Superior temporal gyrus (tissue), 1 donor: ENCODE results near the gene DYNC2H1.
"Not testable (repeated sequence)": the region's sequence is repeated elsewhere in the genome, so short reads cannot be mapped to it uniquely, and the experiment has no call there.

ENCODE experiments used
- DNase-seq: peaks from one replicate; pipeline ENCODE4 v3.0.0-alpha.2; 2016; ENCODE audit errors: extremely low spot score

The DYNC2H1 gene

DNA sequence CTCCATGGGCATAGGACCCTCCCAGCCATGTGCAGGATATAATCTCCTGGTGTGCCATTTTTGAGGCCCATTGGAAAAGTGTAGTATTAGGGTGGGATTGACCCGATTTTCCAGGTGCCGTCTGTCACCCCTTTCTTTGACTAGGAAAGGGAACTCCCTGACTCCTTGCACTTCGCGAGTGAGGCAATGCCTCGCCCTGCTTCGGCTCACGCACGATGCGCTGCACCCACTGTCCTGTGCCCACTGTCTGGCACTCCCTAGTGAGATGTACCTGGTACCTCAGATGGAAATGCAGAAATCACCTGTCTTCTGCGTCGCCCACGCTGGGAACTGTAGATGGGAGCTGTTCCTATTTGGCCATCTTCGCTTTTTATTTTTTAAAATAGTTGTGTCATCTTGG, 32.8 kb downstream of the DYNC2H1 start:
- not testable (repeated sequence) for DNase-seq

- no peak for DNase-seq
Observed at GRCh38 chr11:103147627-103148026, 38.4 kb downstream of the DYNC2H1 start.

- no peak for DNase-seq
Observed at GRCh38 chr11:103157542-103157941, 48.3 kb downstream of the DYNC2H1 start.

DNA sequence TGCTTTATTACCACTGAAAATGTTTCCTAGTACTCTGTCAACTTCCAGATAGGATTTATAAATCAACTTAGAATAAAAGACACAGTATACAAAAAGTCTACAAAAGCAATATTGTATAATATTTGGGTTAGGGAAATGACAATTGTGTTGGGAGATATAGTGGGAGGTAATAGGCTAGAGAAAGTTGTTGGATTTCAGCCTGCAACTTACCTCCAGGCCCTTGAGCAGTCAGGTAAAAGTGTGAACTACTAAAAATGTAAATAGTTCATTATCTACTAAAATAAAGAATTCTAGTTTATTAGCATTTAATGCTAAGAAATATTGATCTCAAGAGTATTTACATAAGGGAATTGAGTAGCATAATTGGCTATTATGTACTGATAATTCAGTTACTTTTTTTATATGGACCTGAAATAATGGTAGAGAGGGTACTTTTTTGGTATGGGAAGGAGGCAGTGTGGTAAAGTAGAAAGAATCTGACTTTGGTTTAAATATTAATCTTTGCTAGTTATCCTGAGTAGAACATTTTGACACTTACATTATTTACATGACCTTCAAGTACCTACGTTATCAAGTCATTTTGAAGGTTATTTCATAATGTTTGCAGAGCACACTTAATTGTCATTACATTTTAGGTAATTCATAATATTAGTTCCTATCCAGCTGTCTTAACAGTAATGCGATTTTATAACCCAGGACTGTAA, 55.0 kb downstream of the DYNC2H1 start:
- DNase-seq = no peak

- no peak for DNase-seq
Observed at GRCh38 chr11:103167166-103167565, 57.9 kb downstream of the DYNC2H1 start.

GRCh38 chr11:103170865-103171264, 61.6 kb downstream of the DYNC2H1 start:
- no peak for DNase-seq

DNA sequence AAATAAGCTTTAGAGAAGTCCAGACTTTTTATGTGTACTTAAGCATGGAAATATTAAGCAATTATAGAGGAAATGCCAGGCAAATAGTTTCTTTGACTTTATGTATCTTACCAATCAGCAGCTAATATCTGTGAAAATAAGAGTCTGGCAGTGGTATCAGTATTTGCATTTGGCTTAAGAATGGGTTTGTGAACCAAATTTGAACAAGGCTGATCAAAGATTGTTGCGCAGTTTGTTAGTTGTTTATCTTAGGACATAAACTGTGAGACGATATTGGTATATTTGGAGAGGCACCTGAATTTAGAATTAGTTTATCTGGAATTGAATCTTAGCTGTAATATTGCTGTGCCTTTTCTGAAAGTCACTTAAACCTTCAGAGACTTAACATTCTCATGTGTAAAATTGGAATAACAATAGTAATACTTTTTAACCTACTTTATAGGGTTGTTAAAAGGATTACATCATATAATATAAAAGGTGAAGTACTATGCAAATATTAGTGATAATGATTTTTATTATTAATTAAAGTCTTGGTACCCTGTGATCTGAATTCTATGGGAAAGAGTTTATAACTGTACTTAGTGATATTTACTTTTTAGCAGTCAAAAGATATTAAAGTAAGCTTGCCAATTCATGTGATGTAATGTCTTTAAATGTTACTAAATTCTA, 66.4 kb downstream of the DYNC2H1 start:
- no peak for DNase-seq

DNA sequence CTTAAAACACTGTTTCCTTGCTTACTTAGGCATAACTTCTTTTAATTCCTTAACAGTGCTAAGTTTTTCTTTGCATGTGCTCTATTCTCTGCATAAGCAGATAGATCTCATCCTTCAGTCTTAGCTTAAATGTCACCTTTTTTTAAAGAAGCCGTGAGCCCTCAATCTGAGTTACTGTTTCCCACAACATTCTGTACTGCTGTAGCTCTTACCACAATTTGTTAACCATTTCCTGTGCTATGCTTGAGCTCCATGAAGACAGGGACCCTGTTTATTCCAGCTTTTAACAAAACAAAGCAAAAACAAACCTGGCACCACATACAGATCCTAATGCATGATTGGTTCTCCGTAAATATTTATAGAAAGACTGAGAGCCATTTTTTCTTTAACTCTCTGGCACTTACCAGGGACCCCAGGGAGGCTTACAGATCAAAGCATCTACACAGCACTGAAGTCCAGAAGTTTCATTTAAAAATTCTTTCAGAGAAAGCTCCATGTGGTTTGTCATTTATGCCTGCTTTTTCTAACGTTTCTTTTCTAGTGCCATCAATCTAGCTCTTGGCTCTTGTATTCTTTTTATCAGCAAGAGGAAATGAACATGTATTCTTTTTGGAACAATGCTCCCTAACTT, 74.9 kb downstream of the DYNC2H1 start:
- no peak for DNase-seq

GRCh38 chr11:103202048-103202651, 92.9 kb downstream of the DYNC2H1 start:
- peak; percentile 40 for DNase-seq

- no peak for DNase-seq
Observed at GRCh38 chr11:103210543-103210942, 101.3 kb downstream of the DYNC2H1 start.

DNA sequence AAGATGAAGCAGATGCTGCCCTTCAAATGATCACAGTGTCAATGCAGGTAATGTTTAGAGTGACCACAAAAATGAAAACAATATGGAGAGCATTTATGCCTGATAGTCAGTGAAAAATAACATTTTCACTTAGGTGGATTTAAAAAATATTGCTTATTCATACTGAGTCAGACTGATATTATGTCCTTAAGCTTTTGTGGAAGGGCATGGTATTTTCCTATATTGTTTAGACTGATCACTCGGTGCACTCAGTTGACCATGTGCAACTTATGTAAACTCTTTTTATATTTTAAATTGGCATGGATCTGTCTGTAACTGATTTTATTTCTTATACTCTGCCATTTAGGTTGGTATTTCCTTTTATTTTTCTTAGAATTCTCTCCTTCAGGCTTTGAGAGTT, 106.6 kb downstream of the DYNC2H1 start:
- DNase-seq = no peak

DNA sequence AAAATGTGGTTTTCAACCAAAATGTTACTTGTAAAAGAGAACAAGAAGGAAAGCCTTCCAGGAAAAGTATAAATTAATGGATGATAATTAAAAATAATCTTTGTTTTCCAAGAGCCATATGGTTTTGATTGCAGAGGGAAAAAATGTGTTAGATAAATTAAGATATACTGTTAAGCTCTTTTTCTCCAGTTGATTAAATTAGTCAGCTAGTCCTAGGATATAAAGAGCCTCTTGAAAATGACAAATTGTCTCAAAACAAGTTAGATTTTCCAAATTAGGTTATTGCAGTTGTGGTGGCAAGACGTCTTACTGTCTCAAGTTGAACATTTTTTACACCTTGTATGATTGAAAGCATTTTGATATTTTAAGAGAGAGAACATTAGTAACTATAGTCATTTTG, 110.9 kb downstream of the DYNC2H1 start:
- DNase-seq = no peak

DNA sequence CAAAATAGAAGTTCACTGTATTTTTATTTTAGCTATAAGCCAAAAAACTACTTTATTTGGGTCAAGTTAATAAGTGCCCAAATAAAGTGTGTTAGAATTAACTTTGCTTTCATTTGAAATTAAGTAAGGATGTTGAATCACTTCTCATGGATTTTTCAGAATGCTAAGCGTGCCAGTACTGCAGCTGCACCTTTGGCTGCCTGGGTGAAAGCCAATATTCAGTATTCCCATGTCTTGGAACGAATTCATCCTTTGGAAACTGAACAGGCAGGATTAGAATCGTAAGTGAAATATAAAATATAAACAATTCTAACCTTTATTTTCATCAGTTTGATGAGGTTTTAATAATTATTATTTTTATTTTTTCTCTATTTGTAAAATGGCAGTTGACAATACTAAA, 113.6 kb downstream of the DYNC2H1 start:
- no peak for DNase-seq

GRCh38 chr11:103228807-103229206, 119.6 kb downstream of the DYNC2H1 start:
- DNase-seq = no peak

DNA sequence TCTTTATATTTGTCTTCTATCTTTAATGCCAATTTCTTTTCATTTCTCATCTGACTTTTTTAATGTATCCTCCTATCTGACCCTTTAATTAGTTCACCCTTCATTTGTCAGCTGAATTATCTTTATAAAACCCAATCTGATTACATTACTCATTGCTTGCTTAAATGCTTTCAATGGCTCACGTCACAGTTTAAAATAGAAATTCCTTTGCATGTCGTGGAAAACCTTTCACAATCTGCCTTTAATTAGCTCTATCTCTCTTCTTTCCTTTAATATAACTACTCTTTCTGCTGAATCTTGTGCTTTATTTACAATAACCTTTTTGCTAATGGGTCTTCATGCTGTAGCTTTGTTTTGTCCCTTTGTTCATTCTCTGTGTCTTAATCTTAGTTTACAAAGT, 125.7 kb downstream of the DYNC2H1 start:
- DNase-seq = no peak

GRCh38 chr11:103241574-103241973, 132.3 kb downstream of the DYNC2H1 start:
- no peak for DNase-seq

DNA sequence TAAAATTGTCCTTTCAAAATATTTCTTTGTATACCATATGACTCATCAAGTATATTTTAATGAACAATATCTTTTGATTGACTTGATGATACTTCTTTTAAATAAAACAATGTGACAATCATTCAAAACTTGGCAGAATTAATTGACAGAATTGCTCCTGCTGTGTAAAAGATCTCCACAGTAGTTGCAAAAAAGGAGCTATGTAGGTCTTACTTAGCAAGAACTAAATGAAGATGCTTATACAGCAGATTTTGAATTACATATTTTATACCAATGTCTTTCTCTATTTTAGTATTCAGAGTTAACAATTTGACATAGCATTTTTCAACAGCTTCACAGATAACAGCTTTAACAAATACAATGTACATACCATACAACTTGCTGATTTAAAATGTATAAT, 144.9 kb downstream of the DYNC2H1 start:
- no peak for DNase-seq

GRCh38 chr11:103257360-103257759, 148.1 kb downstream of the DYNC2H1 start:
- DNase-seq = no peak

- DNase-seq = no peak
Observed at GRCh38 chr11:103266167-103266831, 157.1 kb downstream of the DYNC2H1 start.

DNA sequence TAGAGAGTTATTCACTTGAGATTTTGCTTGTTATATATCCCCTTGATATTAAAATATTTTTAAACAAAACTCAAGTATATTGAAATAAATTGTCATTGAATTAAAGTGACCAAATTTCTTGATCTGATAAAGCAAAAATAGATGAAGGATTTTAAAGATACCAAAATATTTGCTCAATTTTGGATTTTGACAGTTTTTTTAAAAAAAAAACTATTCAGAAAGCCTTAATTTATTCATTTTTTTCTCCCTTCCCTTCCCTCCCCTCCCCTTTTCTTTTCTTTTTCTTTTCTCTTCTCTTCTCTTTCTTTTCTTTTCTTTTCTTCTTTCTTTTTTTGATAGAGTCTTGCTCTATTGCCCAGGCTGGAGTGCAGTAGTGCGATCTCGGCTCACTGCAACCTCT, 163.7 kb downstream of the DYNC2H1 start:
- no peak for DNase-seq

GRCh38 chr11:103274025-103274424, 164.8 kb downstream of the DYNC2H1 start:
- DNase-seq = no peak

DNA sequence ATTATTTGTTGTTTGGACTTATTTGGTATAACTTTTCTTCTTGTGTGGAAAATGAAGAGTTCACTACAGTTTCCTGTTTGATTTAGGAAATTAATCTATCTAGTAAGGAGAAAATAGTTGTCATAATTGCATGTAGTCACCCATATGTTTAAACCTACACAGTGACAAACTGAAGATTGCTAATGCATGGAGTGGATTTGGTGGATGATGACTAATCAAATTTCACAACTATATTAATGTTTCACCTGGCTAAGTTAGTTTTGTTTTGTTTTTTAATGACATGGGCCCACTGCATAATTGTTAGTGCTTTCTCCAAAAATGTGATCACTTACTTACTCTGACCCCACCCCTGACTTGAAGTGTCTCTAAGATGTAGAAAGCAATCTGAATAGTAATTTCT, 170.6 kb downstream of the DYNC2H1 start:
- no peak for DNase-seq
